GM21737 (cell line): ENCODE data around the gene NOP58.
"Not testable (repeated sequence)": the region's sequence is repeated elsewhere in the genome, so short reads cannot be mapped to it uniquely, and the experiment has no call there.

Experiments
- ATAC-seq: cut with Tn5 transposase; IDR thresholded peaks from one replicate; pipeline ENCODE4 v1.9.1; 2021; ENCODE audit warnings: mild to moderate bottlenecking, moderate library complexity; ENCODE audit not compliant: unreplicated experiment

Gene NOP58

DNA sequence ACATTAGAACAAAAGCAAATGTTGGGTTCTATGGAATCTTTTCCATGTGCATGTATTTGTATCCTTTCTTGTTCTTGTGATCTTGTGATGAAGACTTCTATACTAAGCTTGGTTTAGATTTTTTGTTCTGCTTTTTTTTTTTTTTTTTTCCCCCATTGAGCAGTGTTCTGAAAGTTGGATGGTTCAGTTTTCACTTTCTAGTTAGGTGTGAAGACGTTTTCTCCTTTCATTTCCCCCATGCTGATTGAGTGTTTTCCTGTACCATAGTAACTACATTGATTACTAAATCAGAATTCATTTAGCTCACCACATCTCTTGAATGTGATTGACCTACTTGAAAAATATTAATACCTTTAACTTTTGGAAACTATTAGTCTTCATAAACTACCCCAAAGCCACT lies 34.1 kb downstream of the NOP58 start:
- ATAC-seq, result peak; percentile 69

DNA sequence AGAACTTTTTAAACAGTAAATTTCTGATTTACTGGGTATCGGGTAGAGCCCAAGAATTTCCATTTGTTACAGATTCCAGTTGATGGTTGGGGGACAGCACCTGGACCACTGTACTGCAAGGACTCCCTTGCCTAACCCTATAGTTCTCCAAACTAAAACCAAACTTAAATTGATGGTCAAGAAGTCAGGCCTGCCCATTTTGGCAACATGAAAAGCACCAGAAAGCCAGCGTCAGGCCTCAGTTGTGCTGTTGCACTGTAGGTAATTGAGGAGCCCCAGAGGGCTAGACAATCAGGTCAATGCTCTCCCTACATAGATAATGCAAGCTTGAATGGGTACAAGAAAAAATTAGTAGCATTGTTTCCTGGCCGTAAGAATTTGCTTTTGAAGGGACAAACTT lies 40.5 kb downstream of the NOP58 start:
- no peak for ATAC-seq

DNA sequence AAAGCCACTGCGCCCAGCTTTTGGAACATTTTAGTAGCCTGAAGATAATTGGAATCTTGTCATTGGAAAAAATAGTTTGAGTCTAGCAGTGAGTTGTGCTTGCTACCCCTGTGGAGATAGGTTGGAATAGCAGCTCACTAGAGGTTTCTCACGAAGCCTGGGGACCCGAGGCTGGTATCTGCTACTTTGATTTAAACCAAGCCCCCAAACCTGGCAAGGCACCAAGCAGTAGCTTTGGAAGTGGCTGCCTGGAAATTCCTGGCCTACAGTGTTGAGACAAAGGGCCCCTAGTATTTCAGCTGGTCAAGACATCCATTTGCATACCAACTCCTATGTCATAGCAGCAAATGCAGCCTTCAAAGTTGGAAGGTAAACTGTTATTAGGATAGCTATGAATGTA lies 42.1 kb downstream of the NOP58 start:
- ATAC-seq, result no peak

DNA sequence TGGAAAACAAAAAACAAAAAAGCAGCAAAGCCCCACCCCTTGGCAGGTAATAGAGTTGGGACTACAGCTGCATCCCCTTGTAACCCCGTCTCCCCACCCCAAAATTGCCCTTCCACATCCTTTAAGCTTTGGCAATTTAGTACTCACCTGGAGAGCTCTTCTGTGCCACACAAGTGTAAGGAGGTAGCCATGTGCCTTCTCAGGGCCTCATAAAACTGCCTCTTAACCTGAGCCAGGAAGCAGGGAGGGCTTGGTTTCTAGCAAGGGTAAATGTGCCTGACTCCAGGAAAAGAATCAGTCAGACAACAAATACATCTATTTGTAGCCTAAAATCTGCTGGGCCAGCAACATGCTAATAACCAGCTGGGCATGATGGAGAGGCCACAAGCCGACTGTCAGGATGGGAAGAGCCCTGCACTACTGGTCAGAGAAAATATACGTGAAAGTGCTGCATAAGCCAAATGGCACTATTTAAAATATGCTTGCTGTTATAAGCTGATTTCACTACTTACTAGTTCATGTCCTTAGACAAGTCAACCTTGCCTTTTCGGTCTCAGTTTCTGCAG lies 46.3 kb downstream of the NOP58 start:
- no peak for ATAC-seq

DNA sequence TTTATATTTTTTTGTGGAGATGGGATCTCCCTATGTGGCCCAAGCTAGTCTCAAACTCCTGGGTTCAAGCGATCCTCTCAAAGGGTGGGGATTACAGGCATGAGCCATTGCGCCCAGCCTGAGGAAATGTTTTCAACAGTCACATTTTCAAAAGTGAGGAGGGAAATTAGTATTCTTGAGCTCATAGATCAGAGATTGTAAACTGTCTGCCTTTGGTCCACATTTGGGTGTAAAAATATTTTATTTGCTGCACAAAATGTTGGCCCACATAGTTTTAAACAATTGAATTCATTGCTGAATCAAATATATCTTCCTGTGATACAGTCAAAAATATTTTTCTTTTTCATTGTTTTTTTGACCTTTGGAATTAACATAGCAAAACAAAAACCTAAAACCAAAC lies 48.6 kb downstream of the NOP58 start:
- ATAC-seq, result no peak

DNA sequence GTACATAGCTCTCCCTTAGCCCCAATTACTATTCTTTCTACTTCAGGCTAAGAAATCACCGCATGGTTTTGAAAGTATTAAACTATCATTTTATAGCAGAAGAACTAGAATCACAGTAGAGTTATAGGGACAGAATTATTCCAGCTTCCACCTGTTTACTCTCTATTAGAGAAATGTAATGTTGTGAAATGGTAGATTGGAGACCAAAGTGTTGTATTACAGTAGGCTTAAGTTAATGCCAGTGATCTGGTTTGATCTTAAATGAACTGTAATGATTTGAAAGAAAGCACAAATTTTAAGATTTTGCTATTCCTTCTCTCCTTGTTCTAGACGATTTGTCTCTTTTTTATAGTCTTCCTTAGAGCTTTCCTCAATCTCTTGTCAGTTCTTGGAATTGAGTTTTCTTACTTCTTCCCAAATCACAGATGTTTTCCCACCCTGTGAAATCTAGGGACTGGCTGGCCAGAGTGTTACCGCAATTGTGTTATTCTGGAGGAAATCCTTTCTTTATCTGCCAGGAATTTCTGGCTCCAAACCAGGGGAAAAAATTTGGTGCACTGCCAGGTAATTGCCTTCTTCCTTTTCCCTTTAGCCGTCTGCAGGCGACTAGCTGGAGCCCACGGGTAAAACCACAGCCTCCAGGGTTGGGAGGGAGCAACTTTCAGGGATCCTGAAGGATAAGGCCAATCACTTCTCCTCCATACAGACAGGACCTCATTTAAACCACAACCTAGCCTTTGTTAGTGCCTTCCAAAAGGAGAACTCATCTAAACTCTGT lies 51.7 kb downstream of the NOP58 start:
- ATAC-seq, result no peak

DNA sequence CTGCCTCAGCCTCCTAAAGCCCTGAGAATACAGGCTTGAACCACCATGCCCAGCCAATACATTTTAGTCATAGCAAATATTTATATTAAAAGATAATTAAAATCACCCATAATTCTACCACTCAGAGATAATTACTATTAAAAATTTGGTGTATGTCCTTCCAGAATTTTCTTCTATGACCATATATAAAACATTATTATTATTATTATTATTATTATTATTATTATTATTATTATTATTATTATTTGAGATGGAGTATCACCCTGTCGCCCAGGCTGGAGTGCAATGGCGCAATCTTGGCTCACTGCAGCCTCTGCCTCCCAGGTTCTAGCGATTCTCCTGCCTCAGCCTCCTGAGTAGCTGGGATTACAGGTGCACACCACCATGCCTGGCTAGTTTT lies 54.8 kb downstream of the NOP58 start:
- ATAC-seq, result not testable (repeated sequence)

DNA sequence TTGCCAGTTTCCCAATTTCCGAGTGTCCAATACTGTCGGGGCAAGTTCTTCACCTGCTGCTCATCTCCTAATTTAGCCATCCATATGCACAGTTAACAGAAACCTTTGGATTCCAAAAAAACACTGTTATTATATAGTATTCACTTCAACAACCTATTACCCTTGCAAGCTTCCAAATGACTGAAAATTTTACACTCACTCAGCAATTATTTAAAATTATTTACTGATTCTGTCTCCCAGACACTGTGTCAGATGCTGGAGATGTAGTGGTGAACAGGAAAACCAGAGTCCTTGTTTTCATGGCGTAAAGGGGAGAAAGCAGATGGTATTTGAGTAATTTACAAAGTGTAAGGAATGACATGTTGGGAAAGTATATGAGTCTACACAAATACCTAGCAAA lies 56.9 kb downstream of the NOP58 start:
- ATAC-seq, result no peak

DNA sequence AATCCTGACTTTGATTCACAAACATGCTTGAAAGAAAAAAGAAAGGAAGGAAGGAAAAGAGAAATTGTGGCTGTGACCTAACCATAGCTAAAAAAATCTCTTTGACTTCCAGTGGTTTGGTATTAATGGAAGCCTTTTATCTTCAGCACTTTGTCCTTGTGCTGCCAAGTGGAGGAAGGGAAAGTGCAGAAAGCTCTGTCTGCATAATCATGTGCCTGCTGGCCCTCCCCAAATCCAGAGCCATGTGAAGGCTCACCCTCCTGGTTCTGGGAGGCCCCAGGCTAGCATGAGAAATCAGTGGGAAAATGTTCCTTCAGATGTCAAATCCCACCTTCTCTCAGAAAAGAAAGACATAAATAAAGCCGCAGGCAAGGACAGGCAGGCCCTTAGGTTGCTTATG lies 62.3 kb downstream of the NOP58 start:
- ATAC-seq, result no peak

DNA sequence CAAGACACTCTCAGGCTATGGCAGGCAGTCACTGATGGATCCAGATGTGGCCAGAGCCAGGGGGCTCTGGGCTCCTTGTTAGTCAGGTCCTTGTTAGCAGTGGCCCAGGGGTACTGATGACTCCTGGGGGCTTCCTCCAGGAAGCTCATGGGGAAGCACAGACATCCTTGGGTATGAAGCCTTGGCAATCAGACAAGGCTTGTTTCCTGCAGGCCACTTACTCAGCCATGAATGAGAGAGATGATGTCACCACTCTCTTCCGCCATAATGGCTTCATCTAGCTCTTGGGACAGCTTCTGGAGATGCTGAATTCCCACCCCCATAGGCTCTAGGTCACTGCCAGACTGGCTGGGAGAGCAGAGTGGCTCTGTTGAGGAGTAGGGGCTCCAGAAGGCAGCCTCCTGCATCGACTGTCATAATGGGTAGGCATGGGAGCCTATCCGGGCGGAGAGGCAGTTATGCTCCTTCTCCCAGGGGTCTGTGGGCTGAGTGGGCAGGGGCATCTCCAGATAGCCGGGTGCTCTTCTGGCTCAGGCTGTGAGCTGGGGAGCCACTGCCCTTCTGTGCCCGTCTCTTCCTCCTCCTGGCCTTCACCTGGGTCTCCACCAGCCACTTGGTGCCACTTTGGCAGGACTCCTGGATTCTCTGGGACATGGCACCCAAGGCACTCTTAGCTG lies 70.4 kb downstream of the NOP58 start:
- no peak for ATAC-seq

DNA sequence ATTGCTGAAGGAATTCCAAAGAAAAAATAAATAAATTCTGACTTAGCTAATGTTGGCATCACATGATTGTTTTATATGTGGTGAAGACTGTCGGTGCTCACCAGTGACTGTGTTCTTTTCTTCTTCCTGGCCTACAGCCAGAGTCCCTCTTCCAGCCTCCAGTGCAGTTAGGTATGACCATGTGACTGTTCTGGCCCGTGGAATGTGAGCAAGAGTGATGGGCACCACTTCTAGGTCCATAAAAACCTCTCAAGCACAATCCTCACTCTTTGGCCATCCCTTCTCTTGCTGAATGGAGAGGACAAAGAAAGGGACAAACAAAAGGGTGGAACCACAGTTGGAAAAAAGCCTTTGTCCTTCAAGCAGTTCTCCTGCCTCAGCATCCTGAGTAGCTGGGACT lies 71.6 kb downstream of the NOP58 start:
- ATAC-seq, result no peak

DNA sequence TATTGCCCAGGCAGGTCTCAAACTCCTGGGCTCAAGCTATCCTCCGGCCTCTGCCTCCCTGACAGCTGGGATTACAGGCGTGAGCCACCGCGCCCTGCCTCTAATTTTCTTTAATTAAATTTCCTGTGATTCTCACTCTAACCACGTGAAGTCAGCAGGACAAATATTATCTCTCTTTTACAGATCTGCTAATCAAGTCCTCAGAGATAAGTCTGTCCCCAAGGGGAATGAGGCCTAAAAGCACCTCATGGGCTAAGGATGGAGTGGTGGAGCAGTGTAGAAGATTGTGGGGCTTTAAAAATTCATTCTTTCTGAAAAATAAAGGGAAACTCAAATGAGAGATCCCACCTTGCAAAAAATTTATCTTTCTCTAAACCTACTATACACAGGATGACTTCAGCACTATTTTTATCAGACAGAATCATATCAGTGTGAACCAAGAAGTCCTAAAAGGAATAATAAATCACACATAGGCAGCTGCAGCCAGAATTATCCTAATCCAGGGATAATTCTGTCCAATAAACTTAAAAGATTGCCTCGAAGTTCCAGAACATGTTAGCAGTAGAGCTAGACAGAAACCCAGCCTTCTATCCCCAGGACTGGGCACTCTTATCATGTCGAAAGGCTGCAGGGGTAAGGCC lies 72.3 kb downstream of the NOP58 start:
- ATAC-seq, result no peak

DNA sequence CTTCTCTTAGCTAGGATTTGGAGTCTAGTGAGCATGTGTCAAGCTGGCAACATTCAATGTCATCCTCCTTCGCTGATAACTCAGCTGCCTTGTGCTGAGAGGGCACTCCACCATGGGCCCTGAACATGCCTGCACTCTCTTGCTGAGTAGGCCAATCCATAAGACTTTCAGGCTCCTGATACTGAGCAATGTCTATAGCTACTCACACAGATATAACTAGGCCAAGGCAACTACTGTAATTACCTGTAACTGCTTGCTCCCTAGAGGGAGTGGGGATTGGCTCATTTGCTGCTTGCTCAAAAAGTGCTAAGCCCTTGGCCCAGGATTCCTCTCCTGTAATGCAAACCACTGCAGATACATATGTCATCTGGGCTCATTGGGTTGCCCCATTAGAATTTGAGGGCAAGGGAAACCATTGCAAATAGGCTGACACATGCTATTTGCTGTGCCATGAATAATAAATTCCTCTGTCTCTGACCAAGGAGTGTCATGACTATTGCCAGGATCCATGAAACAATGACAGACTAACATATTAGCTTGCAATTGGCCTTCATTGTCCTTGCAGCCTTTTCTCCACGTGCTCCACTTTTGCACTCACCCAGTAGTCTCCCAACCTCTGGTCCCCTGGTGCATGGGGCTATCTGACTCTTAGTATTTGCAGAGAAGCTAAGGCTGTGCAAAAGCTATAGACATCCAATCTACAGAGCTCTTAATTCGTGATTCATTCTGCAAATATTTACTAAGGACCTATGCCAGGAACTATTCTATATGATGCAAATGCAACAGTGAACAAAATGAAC lies 73.7 kb downstream of the NOP58 start:
- ATAC-seq, result no peak

DNA sequence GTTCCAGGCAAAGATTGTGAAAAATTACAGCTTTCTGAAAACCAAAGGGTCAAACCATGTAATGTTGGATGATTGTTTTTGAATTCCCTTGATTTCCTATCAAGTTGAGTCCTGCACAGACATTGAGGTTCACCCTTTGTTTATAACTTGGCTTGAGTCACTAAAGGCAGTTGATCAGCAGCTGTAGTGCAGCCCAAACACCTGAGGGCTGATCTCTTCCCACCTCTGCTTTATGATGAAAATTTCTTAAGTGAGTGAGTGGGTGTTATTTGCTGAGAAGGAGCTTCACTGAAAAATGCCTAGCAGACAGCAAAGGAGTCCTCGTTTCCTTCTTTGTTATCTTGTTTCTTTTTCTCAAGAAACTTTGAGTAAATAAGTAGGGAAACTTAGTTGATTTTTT lies 78.6 kb downstream of the NOP58 start:
- ATAC-seq, result no peak

DNA sequence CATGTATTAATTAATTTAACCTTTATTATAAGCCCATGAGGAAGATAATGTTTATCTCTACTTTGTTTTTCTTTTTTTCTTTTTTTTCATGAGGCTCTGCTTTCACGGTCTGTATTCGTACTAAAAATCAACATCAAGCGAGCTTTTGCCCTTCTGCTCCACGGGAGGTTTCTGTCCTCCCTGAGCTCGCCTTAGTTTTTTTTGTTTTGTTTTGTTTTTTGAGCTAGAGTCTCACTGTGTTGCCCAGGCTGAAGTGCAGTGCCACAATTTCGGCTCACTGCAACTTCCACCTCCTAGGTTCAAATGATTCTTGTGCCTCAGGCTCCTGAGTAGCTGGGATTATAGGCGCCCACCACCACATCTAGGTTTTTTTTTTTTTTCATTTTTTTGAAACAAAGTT lies 80.6 kb downstream of the NOP58 start:
- no peak for ATAC-seq
